Fibroblast of the aortic adventitia (primary cell): ENCODE results near the gene MPPED2. TPM values are rescaled to one million over a fixed set of nuclear protein-coding genes. Genes with fewer than 3 reads are reported as not detected.

ENCODE experiments used
- DNase-seq: peaks from one replicate; pipeline ENCODE4 v3.0.0-alpha.2; 2010; ENCODE audit warnings: low read depth
- H3K4me3 ChIP-seq: 2 replicates; pipeline ENCODE4 v1.5.1; 2011; ENCODE audit warnings: low read depth, mild to moderate bottlenecking, control low read depth, low read length, moderate library complexity
- total RNA-seq: library from RNA; depleted of rRNA; stranded (reverse); fragments of >200 nt; gene quantifications from 2 replicates; pipeline ENCODE4 v1.2.3, GENCODE V29; 2012; ENCODE audit warnings: low replicate concordance
- TF ChIP-seq, protein P1 (sequence below): IDR thresholded peaks from 2 replicates; pipeline ENCODE4 v1.5.1; 2011; ENCODE audit warnings: mild to moderate bottlenecking, low read length, control low read depth, inconsistent platforms; ENCODE audit not compliant: insufficient read depth

MPPED2 gene
- total RNA-seq, 1 donor = 0.18 TPM

DNA sequence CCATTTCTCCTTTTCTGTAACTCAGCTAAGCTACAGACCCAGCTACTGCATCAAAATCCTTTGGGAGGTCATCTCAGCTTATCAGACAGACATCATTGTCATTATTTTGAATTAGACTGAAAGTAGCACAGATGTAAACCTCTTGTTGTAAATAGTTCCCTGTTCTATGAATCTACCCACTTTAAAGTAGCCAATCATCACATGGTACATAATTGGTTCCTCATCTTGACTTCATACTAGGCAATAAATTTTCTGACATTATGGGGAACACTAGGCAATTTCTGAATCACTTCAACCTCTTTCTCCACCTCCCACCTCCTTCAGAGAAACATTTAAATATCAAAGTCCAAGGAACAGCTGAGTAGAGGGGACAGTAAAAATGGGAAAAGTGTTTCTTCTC is 47.9 kb downstream of the MPPED2 start:
- DNase-seq = no peak
- TF ChIP-seq, protein P1, sequence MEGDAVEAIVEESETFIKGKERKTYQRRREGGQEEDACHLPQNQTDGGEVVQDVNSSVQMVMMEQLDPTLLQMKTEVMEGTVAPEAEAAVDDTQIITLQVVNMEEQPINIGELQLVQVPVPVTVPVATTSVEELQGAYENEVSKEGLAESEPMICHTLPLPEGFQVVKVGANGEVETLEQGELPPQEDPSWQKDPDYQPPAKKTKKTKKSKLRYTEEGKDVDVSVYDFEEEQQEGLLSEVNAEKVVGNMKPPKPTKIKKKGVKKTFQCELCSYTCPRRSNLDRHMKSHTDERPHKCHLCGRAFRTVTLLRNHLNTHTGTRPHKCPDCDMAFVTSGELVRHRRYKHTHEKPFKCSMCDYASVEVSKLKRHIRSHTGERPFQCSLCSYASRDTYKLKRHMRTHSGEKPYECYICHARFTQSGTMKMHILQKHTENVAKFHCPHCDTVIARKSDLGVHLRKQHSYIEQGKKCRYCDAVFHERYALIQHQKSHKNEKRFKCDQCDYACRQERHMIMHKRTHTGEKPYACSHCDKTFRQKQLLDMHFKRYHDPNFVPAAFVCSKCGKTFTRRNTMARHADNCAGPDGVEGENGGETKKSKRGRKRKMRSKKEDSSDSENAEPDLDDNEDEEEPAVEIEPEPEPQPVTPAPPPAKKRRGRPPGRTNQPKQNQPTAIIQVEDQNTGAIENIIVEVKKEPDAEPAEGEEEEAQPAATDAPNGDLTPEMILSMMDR = no peak
- H3K4me3 ChIP-seq = no peak overlapping the region

DNA sequence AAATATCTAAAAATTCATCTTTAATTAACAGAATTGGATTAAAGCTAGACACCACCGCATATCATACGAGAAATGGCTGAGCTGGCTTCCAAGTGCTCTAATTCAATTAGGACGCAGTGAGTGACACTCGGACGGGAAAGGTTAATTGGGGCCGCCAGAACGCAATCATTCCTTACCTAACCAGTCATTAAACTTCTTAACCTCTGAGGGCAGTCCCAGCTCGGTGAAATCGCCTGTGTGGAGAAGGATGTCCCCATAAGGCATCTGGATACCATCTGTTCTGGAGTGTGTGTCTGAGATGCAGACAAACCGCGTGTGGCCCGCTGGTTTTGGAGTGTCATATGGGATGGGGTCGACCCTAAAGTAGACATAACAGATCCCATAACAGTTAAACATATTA is 50.3 kb downstream of the MPPED2 start:
- no peak overlapping the region for H3K4me3 ChIP-seq
- DNase-seq = no peak
- TF ChIP-seq, protein P1 = no peak

DNA sequence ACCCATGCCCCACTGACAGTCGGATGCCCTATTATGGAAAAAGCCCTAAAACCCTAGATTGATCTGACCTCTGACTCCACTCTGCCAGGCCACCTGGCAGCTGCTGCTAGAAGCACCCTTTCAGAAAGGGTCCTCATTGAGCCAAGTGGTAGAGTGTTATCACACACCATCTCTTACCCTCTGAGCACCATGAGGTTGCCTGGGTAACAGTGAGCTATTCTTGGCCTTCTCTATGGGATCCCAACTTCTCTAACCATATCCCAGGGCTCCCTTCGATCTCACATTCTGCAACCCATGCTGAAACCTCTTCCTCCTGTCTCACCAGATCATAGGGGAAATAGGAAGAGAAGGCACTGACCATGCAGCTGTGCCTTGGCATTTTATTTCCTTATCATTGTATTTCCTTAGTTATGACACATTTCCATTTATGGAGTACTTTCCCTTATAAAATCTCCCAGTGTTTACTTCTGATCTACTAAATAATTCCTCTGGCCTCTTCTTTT is 52.7 kb downstream of the MPPED2 start:
- no peak for DNase-seq
- H3K4me3 ChIP-seq = no peak overlapping the region
- TF ChIP-seq, protein P1 = no peak

DNA sequence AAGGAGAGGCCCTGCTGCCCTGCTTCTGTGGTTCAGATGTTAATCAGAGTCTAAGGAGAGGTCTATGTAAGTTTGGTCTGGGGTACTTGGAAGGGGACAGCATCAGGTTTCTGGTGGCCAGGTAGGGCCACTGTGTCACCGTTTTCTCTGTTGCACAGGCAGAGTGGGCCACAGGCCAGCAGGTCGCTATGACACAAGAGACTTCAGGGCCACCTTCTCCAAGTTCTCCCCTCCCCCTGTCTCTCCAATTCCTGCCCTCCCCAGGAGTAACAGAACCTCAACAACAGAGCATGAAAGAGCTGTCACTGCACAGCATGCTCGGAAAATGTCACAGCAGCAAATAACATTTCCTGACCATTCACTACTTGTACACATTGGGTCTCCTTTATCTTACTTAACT is 58.6 kb downstream of the MPPED2 start:
- no peak overlapping the region for H3K4me3 ChIP-seq
- DNase-seq = no peak
- TF ChIP-seq, protein P1 = no peak

- TF ChIP-seq, protein P1 = no peak
- DNase-seq = no peak
These were observed 59.6 kb downstream of the MPPED2 start for GRCh38 chr11:30526558-30526957.

GRCh38 chr11:30522536-30523243 is 63.5 kb downstream of the MPPED2 start:
- TF ChIP-seq, protein P1 = no peak
- DNase-seq = no peak
- H3K4me3 ChIP-seq = no peak overlapping the region

More at GRCh38 chr11:30526558-30526957, 59.6 kb downstream of the MPPED2 start:
- no peak overlapping the region for H3K4me3 ChIP-seq
